B cell (primary cell): ENCODE results near the gene RASAL3.

Source experiments
- EZH2 ChIP-seq: IDR thresholded peaks from 2 replicates; pipeline ENCODE4 v1.6.1; 2012; ENCODE audit warnings: borderline replicate concordance, low read depth, mild to moderate bottlenecking, moderate library complexity, low read length; ENCODE audit not compliant: insufficient read depth, poor library complexity, severe bottlenecking
- TF ChIP-seq, protein P1 (sequence below): fragments of 200-600 bp; IDR thresholded peaks from one replicate; pipeline ENCODE4 v1.8.0; 2022; ENCODE audit warnings: antibody characterized with exemption, mild to moderate bottlenecking

DNA sequence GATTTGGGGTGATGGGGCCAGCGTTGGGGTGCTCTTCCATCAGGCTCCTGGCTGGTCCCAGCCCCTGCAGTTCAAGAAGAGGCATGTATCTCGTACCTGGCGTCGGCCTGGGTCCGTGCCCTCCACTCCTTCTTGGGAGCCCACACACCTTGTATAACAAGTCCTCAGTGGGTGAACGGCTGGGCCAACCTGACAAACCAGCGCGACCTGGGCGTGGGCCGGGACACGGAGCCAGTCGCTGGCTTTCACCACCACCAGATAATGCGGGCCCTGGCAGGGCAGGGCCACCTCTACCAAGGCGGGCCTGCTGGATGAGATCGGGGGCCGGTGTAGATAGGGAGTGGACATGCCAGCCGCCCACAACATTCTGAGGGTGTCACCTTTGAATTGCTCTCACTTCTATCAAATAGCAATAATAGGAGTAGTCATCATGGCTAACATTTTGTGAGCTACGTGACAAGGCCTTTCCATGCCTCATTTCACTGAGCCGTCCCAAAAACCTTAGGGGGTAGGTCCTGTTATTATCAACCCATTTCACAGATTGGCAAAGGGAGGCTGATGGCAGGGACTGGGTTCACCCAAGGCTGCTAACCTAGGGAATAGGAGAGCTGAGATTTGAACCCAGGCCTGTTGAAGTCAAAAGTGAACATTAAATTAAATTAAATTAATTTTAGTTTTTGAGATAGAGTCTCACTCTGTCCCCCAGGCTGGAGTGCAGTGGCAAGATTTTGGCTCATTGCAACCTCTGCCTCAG lies 47.5 kb upstream of the RASAL3 start:
- TF ChIP-seq, protein P1, sequence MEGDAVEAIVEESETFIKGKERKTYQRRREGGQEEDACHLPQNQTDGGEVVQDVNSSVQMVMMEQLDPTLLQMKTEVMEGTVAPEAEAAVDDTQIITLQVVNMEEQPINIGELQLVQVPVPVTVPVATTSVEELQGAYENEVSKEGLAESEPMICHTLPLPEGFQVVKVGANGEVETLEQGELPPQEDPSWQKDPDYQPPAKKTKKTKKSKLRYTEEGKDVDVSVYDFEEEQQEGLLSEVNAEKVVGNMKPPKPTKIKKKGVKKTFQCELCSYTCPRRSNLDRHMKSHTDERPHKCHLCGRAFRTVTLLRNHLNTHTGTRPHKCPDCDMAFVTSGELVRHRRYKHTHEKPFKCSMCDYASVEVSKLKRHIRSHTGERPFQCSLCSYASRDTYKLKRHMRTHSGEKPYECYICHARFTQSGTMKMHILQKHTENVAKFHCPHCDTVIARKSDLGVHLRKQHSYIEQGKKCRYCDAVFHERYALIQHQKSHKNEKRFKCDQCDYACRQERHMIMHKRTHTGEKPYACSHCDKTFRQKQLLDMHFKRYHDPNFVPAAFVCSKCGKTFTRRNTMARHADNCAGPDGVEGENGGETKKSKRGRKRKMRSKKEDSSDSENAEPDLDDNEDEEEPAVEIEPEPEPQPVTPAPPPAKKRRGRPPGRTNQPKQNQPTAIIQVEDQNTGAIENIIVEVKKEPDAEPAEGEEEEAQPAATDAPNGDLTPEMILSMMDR, result no peak
- TF ChIP-seq EZH2, result no peak
